Right atrium auricular region (tissue), 2 donors: ENCODE data around the gene C22orf23. TPM values are rescaled to one million over a fixed set of nuclear protein-coding genes. Genes with fewer than 3 reads are reported as not detected.

ENCODE experiments used
- DNase-seq: peaks from one replicate; pipeline ENCODE4 v3.0.0-alpha.2; 2019; ENCODE audit warnings: low spot score
- H3K27ac ChIP-seq, 2 donors: fragments of 200-600 bp; sonication (generic); 1 replicate in 1 of 2; 2 replicates in 1 of 2; pipeline ENCODE4 v1.5.1; 2016 to 2019
- H3K27me3 ChIP-seq, 2 donors: fragments of 200-600 bp; sonication (generic); one replicate each; pipeline versions ENCODE4 v1.5.1 to v1.6.0; 2017 to 2019
- H3K36me3 ChIP-seq: fragments of 200-600 bp; sonication (generic); one replicate; pipeline ENCODE4 v1.5.1; 2016
- H3K4me1 ChIP-seq, 2 donors: fragments of 200-600 bp; sonication (generic); one replicate each; pipeline versions ENCODE4 v1.5.1 to v1.6.0; 2017 to 2019
- H3K4me3 ChIP-seq, 2 donors: fragments of 200-600 bp; sonication (generic); 1 replicate in 1 of 2; 2 replicates in 1 of 2; pipeline ENCODE4 v1.5.1; 2017 to 2019; ENCODE audit warnings: mild to moderate bottlenecking in 1 of 2, moderate library complexity in 1 of 2
- H3K9me3 ChIP-seq, 2 donors: fragments of 200-600 bp; sonication (generic); one replicate each; pipeline ENCODE4 v1.5.1; 2019
- total RNA-seq, 2 donors: library from RNA; depleted of rRNA; stranded (reverse); fragments of >200 nt; gene quantifications; one replicate each; pipeline ENCODE4 v1.1.0, GENCODE V29; 2016
- TF ChIP-seq, protein P1 (sequence below), 2 donors: fragments of 200-600 bp; sonication (generic); IDR thresholded peaks; one replicate each; pipeline ENCODE4 v1.5.1; 2019; ENCODE audit warnings: antibody characterized with exemption in 2 of 2

Gene C22orf23
- total RNA-seq, 2 donors from 2014 or later = 0.39 TPM; not detected in 1

- H3K4me1 ChIP-seq = no peaks in the 10 kb centered on the region
- H3K9me3 ChIP-seq = no peaks in the 10 kb centered on the region
- H3K27me3 ChIP-seq = no peaks in the 10 kb centered on the region
- TF ChIP-seq, protein P1, sequence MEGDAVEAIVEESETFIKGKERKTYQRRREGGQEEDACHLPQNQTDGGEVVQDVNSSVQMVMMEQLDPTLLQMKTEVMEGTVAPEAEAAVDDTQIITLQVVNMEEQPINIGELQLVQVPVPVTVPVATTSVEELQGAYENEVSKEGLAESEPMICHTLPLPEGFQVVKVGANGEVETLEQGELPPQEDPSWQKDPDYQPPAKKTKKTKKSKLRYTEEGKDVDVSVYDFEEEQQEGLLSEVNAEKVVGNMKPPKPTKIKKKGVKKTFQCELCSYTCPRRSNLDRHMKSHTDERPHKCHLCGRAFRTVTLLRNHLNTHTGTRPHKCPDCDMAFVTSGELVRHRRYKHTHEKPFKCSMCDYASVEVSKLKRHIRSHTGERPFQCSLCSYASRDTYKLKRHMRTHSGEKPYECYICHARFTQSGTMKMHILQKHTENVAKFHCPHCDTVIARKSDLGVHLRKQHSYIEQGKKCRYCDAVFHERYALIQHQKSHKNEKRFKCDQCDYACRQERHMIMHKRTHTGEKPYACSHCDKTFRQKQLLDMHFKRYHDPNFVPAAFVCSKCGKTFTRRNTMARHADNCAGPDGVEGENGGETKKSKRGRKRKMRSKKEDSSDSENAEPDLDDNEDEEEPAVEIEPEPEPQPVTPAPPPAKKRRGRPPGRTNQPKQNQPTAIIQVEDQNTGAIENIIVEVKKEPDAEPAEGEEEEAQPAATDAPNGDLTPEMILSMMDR (IDR thresholded peaks at IDR 0.05) = no peak
- DNase-seq = no peak
- peaks cover 51% of the 10 kb centered on the region for H3K36me3 ChIP-seq
- H3K4me3 ChIP-seq = no peak overlapping the region
- H3K27ac ChIP-seq = no peak overlapping the region
Measured at GRCh38 chr22:37922191-37922590, 31.2 kb downstream of the C22orf23 start.

- no peak for DNase-seq
- no peak overlapping the region for H3K4me3 ChIP-seq
- TF ChIP-seq, protein P1 (IDR thresholded peaks at IDR 0.05) = no peak
Measured at GRCh38 chr22:37920126-37920525, 33.3 kb downstream of the C22orf23 start.

DNA sequence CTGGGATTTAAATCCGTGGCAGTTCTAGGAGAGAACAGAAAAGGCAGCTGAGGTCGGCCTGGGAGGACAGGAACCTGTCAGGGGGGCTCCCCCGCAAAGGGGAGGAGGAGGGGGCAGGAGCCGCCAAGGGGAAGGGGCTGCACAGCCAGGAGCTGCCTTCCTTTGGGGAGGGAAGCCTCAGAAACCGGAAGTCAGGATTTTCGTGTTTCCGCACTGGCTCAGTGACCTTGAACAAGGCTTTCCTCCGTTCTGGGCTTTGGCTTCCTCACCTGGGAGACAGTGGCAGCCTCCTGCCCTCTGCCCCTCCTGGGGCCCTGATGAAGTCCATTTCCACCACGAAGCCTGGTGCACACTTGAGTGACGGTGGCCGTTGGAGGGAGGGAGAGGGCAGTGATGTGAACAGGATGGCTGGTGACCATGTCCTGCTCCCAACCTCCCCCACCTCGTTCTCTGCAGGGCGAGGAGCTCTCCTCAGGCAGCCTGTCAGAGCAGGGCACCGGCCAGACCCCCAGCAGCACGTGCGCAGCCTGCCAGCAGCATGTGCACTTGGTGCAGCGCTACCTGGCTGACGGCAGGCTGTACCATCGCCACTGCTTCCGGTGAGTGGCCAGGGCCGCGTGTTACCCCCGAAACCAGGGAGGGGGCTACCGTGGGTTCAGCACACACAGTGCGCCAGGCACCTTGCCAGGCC lies 34.7 kb downstream of the C22orf23 start:
- Histone ChIP-seq H3K4me1 (no peaks in the 10 kb centered on the region), H3K36me3 (peaks cover 55% of the 10 kb centered on the region), H3K27me3 (no peaks in the 10 kb centered on the region), H3K4me3 (no peak overlapping the region), H3K9me3 (no peaks in the 10 kb centered on the region), H3K27ac (no peak overlapping the region)
- no peak for DNase-seq
- TF ChIP-seq, protein P1 (IDR thresholded peaks at IDR 0.05) = no peak

More at GRCh38 chr22:37920126-37920525, 33.3 kb downstream of the C22orf23 start:
- no peaks in the 10 kb centered on the region for H3K9me3 ChIP-seq
- no peaks in the 10 kb centered on the region for H3K27me3 ChIP-seq
- H3K27ac ChIP-seq = no peak overlapping the region
- H3K36me3 ChIP-seq = peaks cover 47% of the 10 kb centered on the region
- no peaks in the 10 kb centered on the region for H3K4me1 ChIP-seq

DNA sequence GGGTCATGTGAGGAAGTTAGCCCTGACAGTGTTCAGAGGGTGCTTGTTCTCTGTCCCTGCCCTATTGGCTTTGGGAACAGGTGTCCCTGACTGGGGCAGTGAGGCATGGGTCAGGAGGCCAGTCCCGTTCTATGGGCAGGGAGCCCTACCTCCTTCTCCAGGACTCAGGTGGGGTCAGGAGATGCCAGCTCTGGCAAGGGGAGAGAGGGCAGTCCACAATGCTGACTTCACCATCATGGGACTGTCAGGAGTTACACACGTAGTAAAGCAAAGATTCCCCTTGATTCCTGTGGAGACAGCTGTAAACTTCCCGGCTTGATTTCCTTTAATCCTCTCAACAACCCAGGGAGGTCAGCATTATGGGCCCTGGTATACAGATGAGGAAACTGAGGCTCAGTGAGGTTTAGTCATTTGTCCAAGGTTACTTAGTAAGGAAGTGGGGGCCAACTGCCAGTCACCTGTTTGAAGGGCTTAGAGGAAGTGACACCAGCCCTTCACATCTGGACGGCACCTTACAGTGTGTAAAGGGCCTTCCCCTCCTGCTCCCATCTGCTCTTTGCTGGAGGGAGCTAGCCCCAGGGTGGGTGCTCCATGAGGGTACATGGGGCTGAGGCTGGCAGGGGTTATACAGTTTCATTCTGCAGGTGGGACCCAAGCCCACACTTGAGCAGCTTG lies 35.4 kb downstream of the C22orf23 start:
- H3K4me1 ChIP-seq = no peaks in the 10 kb centered on the region
- TF ChIP-seq, protein P1 (IDR thresholded peaks at IDR 0.05) = no peak
- H3K4me3 ChIP-seq = no peak overlapping the region
- H3K36me3 ChIP-seq = peaks cover 55% of the 10 kb centered on the region
- H3K9me3 ChIP-seq = no peaks in the 10 kb centered on the region
- DNase-seq = no peak
- no peaks in the 10 kb centered on the region for H3K27me3 ChIP-seq
- no peak overlapping the region for H3K27ac ChIP-seq

DNA sequence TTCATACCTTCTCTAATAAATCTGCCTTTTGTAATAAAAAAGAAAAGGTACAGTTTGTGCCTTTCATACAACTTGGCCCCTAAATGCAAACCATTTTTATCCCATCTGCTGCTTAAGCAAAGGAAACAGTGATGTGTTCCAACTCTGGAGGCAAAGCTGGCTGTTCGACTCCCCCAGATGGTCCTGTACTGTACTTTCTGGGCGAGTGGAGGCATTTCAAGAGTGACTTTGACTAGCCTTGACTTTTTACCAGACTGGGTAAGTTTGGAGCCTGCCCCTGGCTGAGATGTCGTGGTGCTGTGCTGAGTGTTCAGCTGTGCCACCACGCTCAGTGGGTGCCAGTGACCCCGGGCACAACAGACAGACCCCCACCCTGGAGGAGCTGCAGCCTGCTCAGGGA lies 37.1 kb downstream of the C22orf23 start:
- Histone ChIP-seq H3K36me3 (peaks cover 47% of the 10 kb centered on the region), H3K4me3 (no peak overlapping the region), H3K4me1 (peaks cover 0 to 12% of the 10 kb centered on the region in 2 donors), H3K27ac (no peak overlapping the region), H3K27me3 (no peaks in the 10 kb centered on the region), H3K9me3 (no peaks in the 10 kb centered on the region)
- DNase-seq = no peak
- TF ChIP-seq, protein P1 (IDR thresholded peaks at IDR 0.05) = no peak
